ENCODE results near the gene VTI1A. TPM values are rescaled to one million over a fixed set of nuclear protein-coding genes. Genes with fewer than 3 reads are reported as not detected.

The VTI1A gene
- total and polyA plus RNA-seq, 2 of the 13 experiments (the other 11 are each of a cell fraction or from before 2014, with no cell fraction given) = 11.7 to 32.7 TPM

DNA sequence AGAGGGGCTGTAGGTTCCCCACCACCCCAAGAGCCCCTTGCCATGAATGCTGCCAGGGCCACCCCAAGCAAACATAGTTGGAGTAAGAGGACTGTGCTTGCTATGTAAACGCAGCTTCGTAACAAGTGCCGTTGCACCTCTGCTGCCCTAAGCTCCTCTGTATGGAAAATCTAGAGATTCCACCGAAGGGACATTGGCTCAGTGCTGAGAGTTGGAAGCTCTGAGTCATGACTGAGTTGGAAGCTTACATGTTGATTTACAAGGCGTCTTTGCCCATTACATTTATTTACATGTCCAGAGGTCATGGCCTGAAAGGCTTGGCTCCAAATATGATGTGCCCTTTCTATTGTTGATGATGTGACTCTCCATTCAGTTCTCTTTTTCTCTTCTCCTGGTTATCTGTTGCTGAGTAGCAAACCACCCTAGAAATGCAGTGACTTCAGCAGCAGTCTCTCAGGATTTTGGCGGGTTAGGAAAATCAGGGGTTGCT lies 270.0 kb downstream of the VTI1A start:
- ChIA-PET POLR2A (interaction anchor here (0.7 to 1.6 kb wide), 8 partner anchors 11 to 233 kb away, joined by 3 to 27 read pairs (median 4); partner anchors contain the start of gene TCF7L2), CTCF (ENCODE audit: low intra/inter-chr PET ratio, low total read pairs) (no interaction called here)
- peaks cover 45% of the 10 kb centered on the region for H3K4me1 ChIP-seq (ENCODE audit: insufficient read depth, low read length)
- 15% methylated on average over 5 of the region's 6 CpGs for WGBS (ENCODE audit: low lambda C conversion rate)
- H3K27me3 ChIP-seq (ENCODE audit: control insufficient read depth in 1 of 2, insufficient read depth in 2 of 2, low read length in 2 of 2) = no peaks in the 10 kb centered on the region
- no peaks in the 10 kb centered on the region for H3K9me3 ChIP-seq (ENCODE audit: low read length)
- peak; percentile 98 for ATAC-seq
- no peaks in the 10 kb centered on the region for H3K79me2 ChIP-seq (ENCODE audit: insufficient read depth, low read length)
- FAIRE-seq = peak; percentile 81
- peak overlapping the region; percentile 28 for H3K9ac ChIP-seq (ENCODE audit: insufficient read depth, low read depth, low read length)
- no peak overlapping the region for H3K4me3 ChIP-seq (replicated peaks in 1 of 3; ENCODE audit: insufficient read depth in 1 of 3, low read depth in 2 of 3, low read length in 3 of 3)
- BruUV-seq (replicated peaks) = no TSS peak
- H2AFZ ChIP-seq (ENCODE audit: low read length) = no peak overlapping the region
- no peaks in the 10 kb centered on the region for H3K36me3 ChIP-seq (replicated peaks in 1 of 2; ENCODE audit: control insufficient read depth in 1 of 2, insufficient read depth in 2 of 2, low read length in 2 of 2)
- intact Hi-C loops (cut with micrococcal nuclease; ENCODE audit: unreplicated experiment) = loop anchor here (10.0 kb wide), 2 partner anchors 82 to 152 kb away; no protein-coding TSS in a partner anchor
- DNase-seq (ENCODE audit: low spot score) = peak; percentile 96
- H3K27ac ChIP-seq (ENCODE audit: extremely low read length, insufficient read depth, low read length) = peak overlapping the region; percentile 61
- H3K4me2 ChIP-seq (ENCODE audit: low read depth, low read length) = peak overlapping the region; percentile 13; the same call in 1 of the 2 replicates
- no peaks in the 10 kb centered on the region for H4K20me1 ChIP-seq (ENCODE audit: insufficient read depth, low read length)
- in situ Hi-C loops (cut with HindIII; ENCODE audit: extremely low pct_ligation_motif_present, low pct_unique_long_range_greater_than_20kb) = no loop called here
- TF ChIP-seq, protein P1, sequence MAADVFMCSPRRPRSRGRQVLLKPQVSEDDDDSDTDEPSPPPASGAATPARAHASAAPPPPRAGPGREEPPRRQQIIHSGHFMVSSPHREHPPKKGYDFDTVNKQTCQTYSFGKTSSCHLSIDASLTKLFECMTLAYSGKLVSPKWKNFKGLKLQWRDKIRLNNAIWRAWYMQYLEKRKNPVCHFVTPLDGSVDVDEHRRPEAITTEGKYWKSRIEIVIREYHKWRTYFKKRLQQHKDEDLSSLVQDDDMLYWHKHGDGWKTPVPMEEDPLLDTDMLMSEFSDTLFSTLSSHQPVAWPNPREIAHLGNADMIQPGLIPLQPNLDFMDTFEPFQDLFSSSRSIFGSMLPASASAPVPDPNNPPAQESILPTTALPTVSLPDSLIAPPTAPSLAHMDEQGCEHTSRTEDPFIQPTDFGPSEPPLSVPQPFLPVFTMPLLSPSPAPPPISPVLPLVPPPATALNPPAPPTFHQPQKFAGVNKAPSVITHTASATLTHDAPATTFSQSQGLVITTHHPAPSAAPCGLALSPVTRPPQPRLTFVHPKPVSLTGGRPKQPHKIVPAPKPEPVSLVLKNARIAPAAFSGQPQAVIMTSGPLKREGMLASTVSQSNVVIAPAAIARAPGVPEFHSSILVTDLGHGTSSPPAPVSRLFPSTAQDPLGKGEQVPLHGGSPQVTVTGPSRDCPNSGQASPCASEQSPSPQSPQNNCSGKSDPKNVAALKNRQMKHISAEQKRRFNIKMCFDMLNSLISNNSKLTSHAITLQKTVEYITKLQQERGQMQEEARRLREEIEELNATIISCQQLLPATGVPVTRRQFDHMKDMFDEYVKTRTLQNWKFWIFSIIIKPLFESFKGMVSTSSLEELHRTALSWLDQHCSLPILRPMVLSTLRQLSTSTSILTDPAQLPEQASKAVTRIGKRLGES (CRISPR knock-in tag; IDR thresholded peaks at IDR 0.05; ENCODE audit: borderline replicate concordance) = no peak
- TF ChIP-seq HNF4G (IDR thresholded peaks at IDR 0.05; ENCODE audit: borderline replicate concordance, low read depth, low read length) = peak; percentile 53; the same call in 1 of the 2 replicates
- no peak; the same call in 1 of the 2 replicates for TF ChIP-seq HNF4G (CRISPR knock-in tag; IDR thresholded peaks at IDR 0.05; ENCODE audit: borderline replicate concordance, low read depth)
- TF ChIP-seq, protein P2, sequence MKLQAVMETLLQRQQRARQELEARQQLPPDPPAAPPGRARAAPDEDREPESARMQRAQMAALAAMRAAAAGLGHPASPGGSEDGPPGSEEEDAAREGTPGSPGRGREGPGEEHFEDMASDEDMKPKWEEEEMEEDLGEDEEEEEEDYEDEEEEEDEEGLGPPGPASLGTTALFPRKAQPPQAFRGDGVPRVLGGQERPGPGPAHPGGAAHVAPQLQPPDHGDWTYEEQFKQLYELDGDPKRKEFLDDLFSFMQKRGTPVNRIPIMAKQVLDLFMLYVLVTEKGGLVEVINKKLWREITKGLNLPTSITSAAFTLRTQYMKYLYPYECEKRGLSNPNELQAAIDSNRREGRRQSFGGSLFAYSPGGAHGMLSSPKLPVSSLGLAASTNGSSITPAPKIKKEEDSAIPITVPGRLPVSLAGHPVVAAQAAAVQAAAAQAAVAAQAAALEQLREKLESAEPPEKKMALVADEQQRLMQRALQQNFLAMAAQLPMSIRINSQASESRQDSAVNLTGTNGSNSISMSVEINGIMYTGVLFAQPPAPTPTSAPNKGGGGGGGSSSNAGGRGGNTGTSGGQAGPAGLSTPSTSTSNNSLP (IDR thresholded peaks at IDR 0.05; ENCODE audit: low read depth, low read length) = peak; percentile 78; the same call in 1 of the 2 replicates
- TF ChIP-seq ZNF598 (CRISPR knock-in tag; IDR thresholded peaks at IDR 0.05; ENCODE audit: borderline replicate concordance) = no peak
- TF ChIP-seq, protein P3, sequence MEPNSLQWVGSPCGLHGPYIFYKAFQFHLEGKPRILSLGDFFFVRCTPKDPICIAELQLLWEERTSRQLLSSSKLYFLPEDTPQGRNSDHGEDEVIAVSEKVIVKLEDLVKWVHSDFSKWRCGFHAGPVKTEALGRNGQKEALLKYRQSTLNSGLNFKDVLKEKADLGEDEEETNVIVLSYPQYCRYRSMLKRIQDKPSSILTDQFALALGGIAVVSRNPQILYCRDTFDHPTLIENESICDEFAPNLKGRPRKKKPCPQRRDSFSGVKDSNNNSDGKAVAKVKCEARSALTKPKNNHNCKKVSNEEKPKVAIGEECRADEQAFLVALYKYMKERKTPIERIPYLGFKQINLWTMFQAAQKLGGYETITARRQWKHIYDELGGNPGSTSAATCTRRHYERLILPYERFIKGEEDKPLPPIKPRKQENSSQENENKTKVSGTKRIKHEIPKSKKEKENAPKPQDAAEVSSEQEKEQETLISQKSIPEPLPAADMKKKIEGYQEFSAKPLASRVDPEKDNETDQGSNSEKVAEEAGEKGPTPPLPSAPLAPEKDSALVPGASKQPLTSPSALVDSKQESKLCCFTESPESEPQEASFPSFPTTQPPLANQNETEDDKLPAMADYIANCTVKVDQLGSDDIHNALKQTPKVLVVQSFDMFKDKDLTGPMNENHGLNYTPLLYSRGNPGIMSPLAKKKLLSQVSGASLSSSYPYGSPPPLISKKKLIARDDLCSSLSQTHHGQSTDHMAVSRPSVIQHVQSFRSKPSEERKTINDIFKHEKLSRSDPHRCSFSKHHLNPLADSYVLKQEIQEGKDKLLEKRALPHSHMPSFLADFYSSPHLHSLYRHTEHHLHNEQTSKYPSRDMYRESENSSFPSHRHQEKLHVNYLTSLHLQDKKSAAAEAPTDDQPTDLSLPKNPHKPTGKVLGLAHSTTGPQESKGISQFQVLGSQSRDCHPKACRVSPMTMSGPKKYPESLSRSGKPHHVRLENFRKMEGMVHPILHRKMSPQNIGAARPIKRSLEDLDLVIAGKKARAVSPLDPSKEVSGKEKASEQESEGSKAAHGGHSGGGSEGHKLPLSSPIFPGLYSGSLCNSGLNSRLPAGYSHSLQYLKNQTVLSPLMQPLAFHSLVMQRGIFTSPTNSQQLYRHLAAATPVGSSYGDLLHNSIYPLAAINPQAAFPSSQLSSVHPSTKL (CRISPR knock-in tag; IDR thresholded peaks at IDR 0.05) = peak; percentile 97
- no peak for TF ChIP-seq ZFP62 (CRISPR knock-in tag; IDR thresholded peaks at IDR 0.05)
- TF ChIP-seq ZEB1 (IDR thresholded peaks at IDR 0.05; ENCODE audit: insufficient replicate concordance, low read depth) = no peak
- TF ChIP-seq GABPA (IDR thresholded peaks at IDR 0.05; ENCODE audit: low read depth, low read length) = no peak
- TF ChIP-seq GABPA (CRISPR knock-in tag; IDR thresholded peaks at IDR 0.05; ENCODE audit: low read depth) = peak; percentile 36; the same call in 1 of the 2 replicates
- no peak for TF ChIP-seq LCORL (IDR thresholded peaks at IDR 0.05)
- TF ChIP-seq LCORL (CRISPR knock-in tag; IDR thresholded peaks at IDR 0.05) = peak; percentile 73; the same call in 1 of the 2 replicates
- TF ChIP-seq HMG20A (CRISPR knock-in tag; IDR thresholded peaks at IDR 0.05; ENCODE audit: borderline replicate concordance) = peak; percentile 94; the same call in 1 of the 2 replicates
- TF ChIP-seq MYNN (CRISPR knock-in tag; IDR thresholded peaks at IDR 0.05; ENCODE audit: low read depth) = no peak
- no peak for TF ChIP-seq ZNF10 (CRISPR knock-in tag; IDR thresholded peaks at IDR 0.05; ENCODE audit: borderline replicate concordance, low read depth)
- TF ChIP-seq, protein P4, sequence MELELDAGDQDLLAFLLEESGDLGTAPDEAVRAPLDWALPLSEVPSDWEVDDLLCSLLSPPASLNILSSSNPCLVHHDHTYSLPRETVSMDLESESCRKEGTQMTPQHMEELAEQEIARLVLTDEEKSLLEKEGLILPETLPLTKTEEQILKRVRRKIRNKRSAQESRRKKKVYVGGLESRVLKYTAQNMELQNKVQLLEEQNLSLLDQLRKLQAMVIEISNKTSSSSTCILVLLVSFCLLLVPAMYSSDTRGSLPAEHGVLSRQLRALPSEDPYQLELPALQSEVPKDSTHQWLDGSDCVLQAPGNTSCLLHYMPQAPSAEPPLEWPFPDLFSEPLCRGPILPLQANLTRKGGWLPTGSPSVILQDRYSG (CRISPR knock-in tag; IDR thresholded peaks at IDR 0.05) = no peak

All from HepG2 (cell line).